ENCODE measurements around the gene IFI27L2.

DNA sequence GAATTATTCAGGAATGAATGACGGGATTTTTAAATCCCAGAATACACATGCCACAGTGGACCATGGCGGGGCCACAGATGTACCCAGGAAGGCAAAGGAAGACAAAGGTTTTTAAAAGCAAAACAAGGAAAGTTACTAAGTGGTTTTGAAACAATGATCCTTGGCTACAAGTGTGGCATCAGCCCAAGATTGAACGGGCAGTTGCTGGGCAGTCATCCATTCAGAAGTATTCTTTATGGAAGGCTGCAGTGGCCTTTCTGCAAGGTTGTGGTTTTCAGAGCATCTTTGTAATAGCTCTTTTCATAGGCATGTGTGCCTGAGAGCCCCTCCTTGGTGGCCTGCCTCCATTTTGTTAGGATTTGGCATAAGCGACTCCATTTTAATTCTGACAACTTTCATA is 32.3 kb downstream of the IFI27L2 start:
- TF ChIP-seq, protein P1, sequence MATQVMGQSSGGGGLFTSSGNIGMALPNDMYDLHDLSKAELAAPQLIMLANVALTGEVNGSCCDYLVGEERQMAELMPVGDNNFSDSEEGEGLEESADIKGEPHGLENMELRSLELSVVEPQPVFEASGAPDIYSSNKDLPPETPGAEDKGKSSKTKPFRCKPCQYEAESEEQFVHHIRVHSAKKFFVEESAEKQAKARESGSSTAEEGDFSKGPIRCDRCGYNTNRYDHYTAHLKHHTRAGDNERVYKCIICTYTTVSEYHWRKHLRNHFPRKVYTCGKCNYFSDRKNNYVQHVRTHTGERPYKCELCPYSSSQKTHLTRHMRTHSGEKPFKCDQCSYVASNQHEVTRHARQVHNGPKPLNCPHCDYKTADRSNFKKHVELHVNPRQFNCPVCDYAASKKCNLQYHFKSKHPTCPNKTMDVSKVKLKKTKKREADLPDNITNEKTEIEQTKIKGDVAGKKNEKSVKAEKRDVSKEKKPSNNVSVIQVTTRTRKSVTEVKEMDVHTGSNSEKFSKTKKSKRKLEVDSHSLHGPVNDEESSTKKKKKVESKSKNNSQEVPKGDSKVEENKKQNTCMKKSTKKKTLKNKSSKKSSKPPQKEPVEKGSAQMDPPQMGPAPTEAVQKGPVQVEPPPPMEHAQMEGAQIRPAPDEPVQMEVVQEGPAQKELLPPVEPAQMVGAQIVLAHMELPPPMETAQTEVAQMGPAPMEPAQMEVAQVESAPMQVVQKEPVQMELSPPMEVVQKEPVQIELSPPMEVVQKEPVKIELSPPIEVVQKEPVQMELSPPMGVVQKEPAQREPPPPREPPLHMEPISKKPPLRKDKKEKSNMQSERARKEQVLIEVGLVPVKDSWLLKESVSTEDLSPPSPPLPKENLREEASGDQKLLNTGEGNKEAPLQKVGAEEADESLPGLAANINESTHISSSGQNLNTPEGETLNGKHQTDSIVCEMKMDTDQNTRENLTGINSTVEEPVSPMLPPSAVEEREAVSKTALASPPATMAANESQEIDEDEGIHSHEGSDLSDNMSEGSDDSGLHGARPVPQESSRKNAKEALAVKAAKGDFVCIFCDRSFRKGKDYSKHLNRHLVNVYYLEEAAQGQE (IDR thresholded peaks at IDR 0.05; ENCODE audit: unreplicated experiment): no peak
- TF ChIP-seq EZH2 (IDR thresholded peaks at IDR 0.05; ENCODE audit: low read depth, unreplicated experiment): no peak
- no peak for TF ChIP-seq CTCF (conservative IDR thresholded peaks at IDR 0.05; ENCODE audit: low read depth in 2 of 2)
- TF ChIP-seq POLR2AphosphoS5 (IDR thresholded peaks at IDR 0.05; ENCODE audit: low read depth): no peak
